Stomach (tissue), 9 donors: ENCODE data around the gene BDH1. TPM values are rescaled to one million over a fixed set of nuclear protein-coding genes. Genes with fewer than 3 reads are reported as not detected.

Source experiments
- DNase-seq, 2 donors: peaks; one replicate each; pipeline versions ENCODE4 v3.0.0 to v3.0.0-alpha.2; 2013 to 2019
- H3K27ac ChIP-seq, 5 donors: fragments of 200-600 bp in 4 of 5; sonication (generic) in 4 of 5; one replicate each; pipeline ENCODE4 v1.5.1; 2013 to 2019; ENCODE audit warnings: mild to moderate bottlenecking in 1 of 5, moderate library complexity in 1 of 5
- H3K27me3 ChIP-seq, 3 donors: fragments of 200-600 bp; sonication (generic); one replicate each; pipeline ENCODE4 v1.5.1; 2017 to 2019; ENCODE audit warnings: mixed run types in 1 of 3
- H3K36me3 ChIP-seq, 4 donors: fragments of 200-600 bp; sonication (generic); 1 replicate in 3 of 4; 2 replicates in 1 of 4; pipeline ENCODE4 v1.5.1; 2016 to 2019
- H3K4me1 ChIP-seq, 4 donors: fragments of 200-600 bp; sonication (generic); one replicate each; pipeline ENCODE4 v1.5.1; 2016 to 2019
- H3K4me3 ChIP-seq, 4 donors: fragments of 200-600 bp; sonication (generic) in 3 of 4; one replicate each; pipeline ENCODE4 v1.5.1; 2016 to 2019; ENCODE audit warnings: mild to moderate bottlenecking in 1 of 4
- H3K9me3 ChIP-seq, 4 donors: fragments of 200-600 bp; sonication (generic); one replicate each; pipeline ENCODE4 v1.5.1; 2016 to 2019
- CTCF ChIP-seq, 7 experiments: fragments of 450-650 bp in 4 of 7; fragments of 200-600 bp in 3 of 7; sonication (generic) in 3 of 7; IDR thresholded peaks; one replicate each; pipeline ENCODE4 v1.5.1; 2016 to 2019; ENCODE audit warnings: antibody characterized with exemption in 7 of 7, control low read depth in 2 of 7, mild to moderate bottlenecking in 1 of 7
- EP300 ChIP-seq: sonication (generic); formaldehyde crosslinking; IDR thresholded peaks from one replicate; pipeline ENCODE4 v1.6.1; 2017; ENCODE audit warnings: antibody characterized with exemption
- POLR2A ChIP-seq, 4 donors: fragments of 450-650 bp; IDR thresholded peaks; one replicate each; pipeline ENCODE4 v1.6.1; 2016; ENCODE audit warnings: antibody characterized with exemption in 4 of 4, control low read depth in 2 of 4, mild to moderate bottlenecking in 1 of 4, moderate library complexity in 1 of 4
- POLR2AphosphoS5 ChIP-seq, 3 donors: sonication (generic); formaldehyde crosslinking; IDR thresholded peaks; one replicate each; pipeline ENCODE4 v1.6.1; 2016; ENCODE audit warnings: antibody characterized with exemption in 3 of 3
- WGBS, 5 donors: extraction: QIAGEN DNeasy Blood & Tissue Kit in 3 of 5; methylation state at CpG; one replicate each; pipeline versions ENCODE4 v1.1.5 to v1.1.7; 2013 to 2018; 5-methylcytosine and 5-hydroxymethylcytosine counted together
- intact Hi-C: fragments of 100-400 bp; cut with DNase I; formaldehyde crosslinking; loops from one replicate; pipeline ENCODE4 v1.15.1; 2023; ENCODE audit warnings: low total_unique reads
- polyA plus RNA-seq, 3 donors: library from polyadenylated mRNA; stranded (reverse); fragments of 200-250 nt; gene quantifications; one replicate each; pipeline ENCODE4 v1.2.3, GENCODE V29; 2013
- total RNA-seq, 5 donors: library from RNA; depleted of rRNA; stranded (reverse); fragments of >200 nt; gene quantifications; one replicate each; pipeline versions ENCODE4 v1.1.0 to v1.2.3, GENCODE V29; 2014 to 2016
- donor health status: healthy with polysubstance abuse.
- donor health status: Bipolar disorder and iron deficiency.
- donor health status: healthy.

The BDH1 gene
- total and polyA plus RNA-seq, 8 donors = 3.5 to 128 (median 20.6) TPM

GRCh38 chr3:197487911-197488391 lies 67.8 kb downstream of the BDH1 start:
- no peaks in the 10 kb centered on the region for H3K9me3 ChIP-seq
- TF ChIP-seq EP300 = no peak
- TF ChIP-seq POLR2AphosphoS5 (IDR thresholded peaks at IDR 0.05) = peak in 1 of 3 donors; percentile 45
- WGBS, 5 donors = 58 to 68% (median 62%) methylated on average over 8 of the region's 8 CpGs
- H3K27ac ChIP-seq = no peak overlapping the region
- H3K4me3 ChIP-seq = no peak overlapping the region
- peaks cover 0 to 5% (median 0%) of the 10 kb centered on the region in 4 donors for H3K4me1 ChIP-seq
- no peaks in the 10 kb centered on the region for H3K27me3 ChIP-seq
- no peaks in the 10 kb centered on the region for H3K36me3 ChIP-seq
- intact Hi-C loops = no loop called here
- no peak for DNase-seq

- no peaks in the 10 kb centered on the region for H3K36me3 ChIP-seq
- intact Hi-C loops = no loop called here
- no peak for TF ChIP-seq POLR2AphosphoS5 (IDR thresholded peaks at IDR 0.05)
- no peak for TF ChIP-seq POLR2A (IDR thresholded peaks at IDR 0.05)
- TF ChIP-seq CTCF (IDR thresholded peaks at IDR 0.05) = no peak
- no peak for TF ChIP-seq EP300
- DNase-seq = no peak
- H3K9me3 ChIP-seq = no peaks in the 10 kb centered on the region
- H3K27me3 ChIP-seq = no peaks in the 10 kb centered on the region
- H3K4me3 ChIP-seq = no peak overlapping the region
- H3K4me1 ChIP-seq = peaks cover 0 to 5% (median 0%) of the 10 kb centered on the region in 4 donors
- no peak overlapping the region for H3K27ac ChIP-seq
- WGBS, 5 donors = 41 to 91% (median 83%) methylated on average over 1 of the region's 1 CpG
Observed at GRCh38 chr3:197486861-197487260, 68.9 kb downstream of the BDH1 start.

GRCh38 chr3:197485143-197485542 lies 70.6 kb downstream of the BDH1 start:
- TF ChIP-seq POLR2A (IDR thresholded peaks at IDR 0.05) (no peak), POLR2AphosphoS5 (IDR thresholded peaks at IDR 0.05) (no peak), EP300 (no peak), CTCF (IDR thresholded peaks at IDR 0.05) (no peak)

GRCh38 chr3:197484204-197484901 lies 71.4 kb downstream of the BDH1 start:
- Histone ChIP-seq H3K27ac (no peak overlapping the region), H3K4me3 (no peak overlapping the region), H3K36me3 (no peaks in the 10 kb centered on the region), H3K27me3 (no peaks in the 10 kb centered on the region), H3K9me3 (no peaks in the 10 kb centered on the region), H3K4me1 (peaks cover 0 to 5% (median 0%) of the 10 kb centered on the region in 4 donors)
- TF ChIP-seq POLR2AphosphoS5 (IDR thresholded peaks at IDR 0.05) (no peak), POLR2A (IDR thresholded peaks at IDR 0.05) (no peak), EP300 (no peak), CTCF (IDR thresholded peaks at IDR 0.05) (no peak)
- no peak for DNase-seq
- intact Hi-C loops = no loop called here
- WGBS, 5 donors = 82 to 92% (median 89%) methylated on average over 12 of the region's 12 CpGs

More at GRCh38 chr3:197485143-197485542, 70.6 kb downstream of the BDH1 start:
- H3K36me3 ChIP-seq = no peaks in the 10 kb centered on the region
- no peaks in the 10 kb centered on the region for H3K27me3 ChIP-seq
- peaks cover 0 to 5% (median 0%) of the 10 kb centered on the region in 4 donors for H3K4me1 ChIP-seq
- intact Hi-C loops = no loop called here
- H3K27ac ChIP-seq = no peak overlapping the region
- H3K9me3 ChIP-seq = no peaks in the 10 kb centered on the region
- DNase-seq = no peak
- H3K4me3 ChIP-seq = no peak overlapping the region
- WGBS, 5 donors = 87 to 92% (median 89%) methylated on average over 5 of the region's 5 CpGs

- intact Hi-C loops = no loop called here
- TF ChIP-seq EP300 = no peak
- TF ChIP-seq POLR2AphosphoS5 (IDR thresholded peaks at IDR 0.05) = no peak
- no peak for TF ChIP-seq CTCF (IDR thresholded peaks at IDR 0.05)
- TF ChIP-seq POLR2A (IDR thresholded peaks at IDR 0.05) = no peak
- no peak overlapping the region for H3K4me3 ChIP-seq
- H3K4me1 ChIP-seq = no peaks in the 10 kb centered on the region
- H3K27me3 ChIP-seq = no peaks in the 10 kb centered on the region
- H3K27ac ChIP-seq = no peak overlapping the region
- DNase-seq = no peak
- H3K9me3 ChIP-seq = no peaks in the 10 kb centered on the region
- WGBS, 5 donors = 67 to 84% (median 74%) methylated on average over 4 of the region's 4 CpGs
- no peaks in the 10 kb centered on the region for H3K36me3 ChIP-seq
Observed at GRCh38 chr3:197482001-197482400, 73.8 kb downstream of the BDH1 start.
